ENCODE measurements around the gene ENAH. TPM values are rescaled to one million over a fixed set of nuclear protein-coding genes. Genes with fewer than 3 reads are reported as not detected.

The ENAH gene
- total RNA-seq, 1 experiment from 2014 or later: 285 TPM

- H3K27me3 ChIP-seq (ENCODE audit: insufficient read depth, low read length): no peaks in the 10 kb centered on the region
- no peaks in the 10 kb centered on the region for H3K79me2 ChIP-seq (ENCODE audit: insufficient read depth, low read length)
- no peak overlapping the region for H3K9ac ChIP-seq (ENCODE audit: extremely low read depth, insufficient read length, low read length)
- no peak for DNase-seq
- no peak overlapping the region for H2BK15ac ChIP-seq (ENCODE audit: low read depth, low read length)
- Mint-ChIP-seq H3K27me3 (ENCODE audit: low read depth) (peaks cover 1% of the 10 kb centered on the region; the same call in 1 of the 2 replicates), H3K27ac (no peak overlapping the region), H3K9me3 (no peaks in the 10 kb centered on the region), H3K36me3 (ENCODE audit: insufficient read depth in 1 of 3, low read depth in 3 of 3) (no peaks in the 10 kb centered on the region), H3K4me1 (peaks cover 3 to 14% of the 10 kb centered on the region in 2 experiments), H3K4me3 (no peak overlapping the region)
- H2BK120ac ChIP-seq (ENCODE audit: low read depth, low read length, poor library complexity, severe bottlenecking): no peak overlapping the region
- no peaks in the 10 kb centered on the region for H3K9me3 ChIP-seq (ENCODE audit: control insufficient read depth, low read depth, low read length)
- no peak overlapping the region for H2BK12ac ChIP-seq (ENCODE audit: insufficient read length, low read depth, low read length)
- no peak overlapping the region for H2BK5ac ChIP-seq (ENCODE audit: insufficient read length, low read length)
- H3K79me1 ChIP-seq (ENCODE audit: insufficient read depth, low read depth, low read length, poor library complexity, severe bottlenecking): no peaks in the 10 kb centered on the region
- no peak overlapping the region for H3K56ac ChIP-seq (ENCODE audit: insufficient read length, low read depth, low read length)
- no peak overlapping the region for H3K27ac ChIP-seq (ENCODE audit: insufficient read length, low read depth, low read length)
- H3K4ac ChIP-seq (ENCODE audit: low read depth, low read length): no peak overlapping the region
- H3K18ac ChIP-seq (ENCODE audit: insufficient read length, low read depth, low read length): no peak overlapping the region
- H3K4me2 ChIP-seq (ENCODE audit: insufficient read depth, insufficient read length, low read length): no peak overlapping the region
- TF ChIP-seq, protein P1, sequence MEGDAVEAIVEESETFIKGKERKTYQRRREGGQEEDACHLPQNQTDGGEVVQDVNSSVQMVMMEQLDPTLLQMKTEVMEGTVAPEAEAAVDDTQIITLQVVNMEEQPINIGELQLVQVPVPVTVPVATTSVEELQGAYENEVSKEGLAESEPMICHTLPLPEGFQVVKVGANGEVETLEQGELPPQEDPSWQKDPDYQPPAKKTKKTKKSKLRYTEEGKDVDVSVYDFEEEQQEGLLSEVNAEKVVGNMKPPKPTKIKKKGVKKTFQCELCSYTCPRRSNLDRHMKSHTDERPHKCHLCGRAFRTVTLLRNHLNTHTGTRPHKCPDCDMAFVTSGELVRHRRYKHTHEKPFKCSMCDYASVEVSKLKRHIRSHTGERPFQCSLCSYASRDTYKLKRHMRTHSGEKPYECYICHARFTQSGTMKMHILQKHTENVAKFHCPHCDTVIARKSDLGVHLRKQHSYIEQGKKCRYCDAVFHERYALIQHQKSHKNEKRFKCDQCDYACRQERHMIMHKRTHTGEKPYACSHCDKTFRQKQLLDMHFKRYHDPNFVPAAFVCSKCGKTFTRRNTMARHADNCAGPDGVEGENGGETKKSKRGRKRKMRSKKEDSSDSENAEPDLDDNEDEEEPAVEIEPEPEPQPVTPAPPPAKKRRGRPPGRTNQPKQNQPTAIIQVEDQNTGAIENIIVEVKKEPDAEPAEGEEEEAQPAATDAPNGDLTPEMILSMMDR (conservative IDR thresholded peaks at IDR 0.05): no peak
- WGBS (ENCODE audit: extremely low coverage, insufficient read length, low lambda C conversion rate): no CpG with 5 or more reads among the region's 4 CpGs
- H2BK20ac ChIP-seq (ENCODE audit: low read depth, low read length, poor library complexity, severe bottlenecking): no peak overlapping the region
- H3K4me1 ChIP-seq (ENCODE audit: insufficient read depth, low read length): peaks cover under 1% of the 10 kb centered on the region; the same call in 1 of the 2 replicates
- no peak overlapping the region for H3T11ph ChIP-seq (ENCODE audit: low read length)
- no peak overlapping the region for H4K5ac ChIP-seq (ENCODE audit: insufficient read length, low read depth, low read length)
- H4K20me1 ChIP-seq (ENCODE audit: control insufficient read depth, insufficient read depth, insufficient read length): no peaks in the 10 kb centered on the region
- H2AFZ ChIP-seq (ENCODE audit: low read length): no peak overlapping the region
- no peak overlapping the region for H4K8ac ChIP-seq (replicated peaks; ENCODE audit: insufficient read length, low read depth, low read length)
- H3K14ac ChIP-seq (ENCODE audit: insufficient read depth, low read length): no peak overlapping the region
- H3K23me2 ChIP-seq (ENCODE audit: insufficient read length, low read depth, low read length, poor library complexity, severe bottlenecking): no peaks in the 10 kb centered on the region
- no peak overlapping the region for H4K91ac ChIP-seq (ENCODE audit: insufficient read length, low read depth, low read length)
- H3K23ac ChIP-seq (ENCODE audit: insufficient read length, low read depth, low read length): no peak overlapping the region
- no peak overlapping the region for H2AK5ac ChIP-seq (ENCODE audit: insufficient read length, low read length)
Observed at GRCh38 chr1:225440380-225441221, 212.3 kb downstream of the ENAH start.
